ENCODE data around the gene ITSN1. TPM values are rescaled to one million over a fixed set of nuclear protein-coding genes. Genes with fewer than 3 reads are reported as not detected.

Gene ITSN1
- total RNA-seq, 1 donor from 2014 or later: 68.2 TPM

DNA sequence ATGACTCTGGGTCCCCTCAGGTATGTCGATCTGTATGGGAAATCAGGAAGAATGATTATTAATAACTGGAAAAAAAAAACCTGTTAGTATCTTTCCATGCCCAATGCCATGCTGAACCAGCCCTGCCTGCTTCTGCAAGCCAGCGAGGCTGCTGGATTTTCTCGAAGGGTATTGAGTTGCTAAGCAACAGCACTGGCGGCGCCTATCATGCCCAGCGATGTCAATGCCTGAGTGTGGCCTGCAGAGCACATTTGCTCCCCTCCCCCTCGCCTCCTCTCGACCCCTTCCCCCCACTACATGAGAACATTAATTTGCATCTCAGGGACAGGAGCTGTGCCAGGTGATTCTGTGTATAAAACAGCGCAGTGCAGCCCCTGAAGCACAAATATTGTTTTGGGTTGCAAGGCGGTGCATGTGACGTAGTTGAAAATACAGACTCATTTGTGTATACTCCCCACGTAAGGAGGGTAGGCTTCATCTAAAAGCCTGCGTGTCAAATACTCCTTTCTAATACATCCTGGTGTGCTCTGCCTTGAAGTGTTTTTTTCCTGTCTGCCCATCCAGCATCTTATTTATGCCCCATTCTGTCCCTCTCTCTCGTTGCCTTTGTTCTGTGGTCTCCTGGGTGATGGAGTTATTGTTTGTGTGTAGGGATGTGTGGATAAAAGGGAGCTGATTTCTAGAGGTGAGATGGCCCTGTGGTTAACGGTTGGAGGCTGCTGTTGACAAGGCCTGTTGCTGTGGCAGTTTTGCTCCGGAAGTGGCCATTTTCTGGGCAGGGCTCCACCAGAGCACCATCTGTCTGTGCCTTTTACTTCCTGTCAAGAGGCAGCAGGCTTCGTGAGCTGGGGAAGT lies 306.0 kb downstream of the ITSN1 start:
- H3K36me3 Mint-ChIP-seq (ENCODE audit: low read depth, unreplicated experiment): peaks cover 3% of the 10 kb centered on the region
- TF ChIP-seq, protein P1, sequence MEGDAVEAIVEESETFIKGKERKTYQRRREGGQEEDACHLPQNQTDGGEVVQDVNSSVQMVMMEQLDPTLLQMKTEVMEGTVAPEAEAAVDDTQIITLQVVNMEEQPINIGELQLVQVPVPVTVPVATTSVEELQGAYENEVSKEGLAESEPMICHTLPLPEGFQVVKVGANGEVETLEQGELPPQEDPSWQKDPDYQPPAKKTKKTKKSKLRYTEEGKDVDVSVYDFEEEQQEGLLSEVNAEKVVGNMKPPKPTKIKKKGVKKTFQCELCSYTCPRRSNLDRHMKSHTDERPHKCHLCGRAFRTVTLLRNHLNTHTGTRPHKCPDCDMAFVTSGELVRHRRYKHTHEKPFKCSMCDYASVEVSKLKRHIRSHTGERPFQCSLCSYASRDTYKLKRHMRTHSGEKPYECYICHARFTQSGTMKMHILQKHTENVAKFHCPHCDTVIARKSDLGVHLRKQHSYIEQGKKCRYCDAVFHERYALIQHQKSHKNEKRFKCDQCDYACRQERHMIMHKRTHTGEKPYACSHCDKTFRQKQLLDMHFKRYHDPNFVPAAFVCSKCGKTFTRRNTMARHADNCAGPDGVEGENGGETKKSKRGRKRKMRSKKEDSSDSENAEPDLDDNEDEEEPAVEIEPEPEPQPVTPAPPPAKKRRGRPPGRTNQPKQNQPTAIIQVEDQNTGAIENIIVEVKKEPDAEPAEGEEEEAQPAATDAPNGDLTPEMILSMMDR (IDR thresholded peaks at IDR 0.05; ENCODE audit: unreplicated experiment): no peak
- peak; percentile 56 for DNase-seq (ENCODE audit: low spot score)
- no peak overlapping the region for H3K4me3 Mint-ChIP-seq (ENCODE audit: unreplicated experiment)
- no peaks in the 10 kb centered on the region for H3K9me3 Mint-ChIP-seq (ENCODE audit: unreplicated experiment)
- H3K27me3 Mint-ChIP-seq (ENCODE audit: unreplicated experiment): peaks cover 3% of the 10 kb centered on the region
- peaks cover 13% of the 10 kb centered on the region for H3K4me1 Mint-ChIP-seq (ENCODE audit: unreplicated experiment)
- H3K27ac Mint-ChIP-seq (ENCODE audit: unreplicated experiment): peak overlapping the region; percentile 84

DNA sequence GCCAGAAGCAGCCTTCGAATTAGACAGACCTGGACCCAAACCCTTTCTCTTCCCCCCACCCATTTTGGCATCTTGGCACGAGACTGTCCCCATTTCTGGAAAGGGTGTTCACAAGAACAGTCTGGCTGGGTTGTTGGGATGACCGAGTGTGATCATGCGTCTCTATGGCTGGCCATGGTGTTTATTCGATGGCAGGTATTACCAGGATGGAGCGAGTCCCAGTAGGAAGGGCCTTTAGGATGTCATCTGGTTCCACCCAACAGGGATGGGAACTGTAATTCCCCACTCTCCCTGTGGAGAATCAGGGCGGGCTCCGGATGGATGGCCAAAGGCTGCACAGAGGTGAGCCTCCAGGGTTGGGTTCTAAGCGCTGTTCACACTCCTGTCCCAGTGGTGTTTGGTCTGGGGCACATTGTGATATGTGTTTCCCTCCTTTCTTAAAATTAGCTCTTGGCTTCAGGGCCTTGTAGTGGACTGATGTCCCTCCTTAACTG lies 306.7 kb downstream of the ITSN1 start:
- DNase-seq (ENCODE audit: low spot score): no peak
- Mint-ChIP-seq H3K36me3 (ENCODE audit: low read depth, unreplicated experiment) (peaks cover 3% of the 10 kb centered on the region), H3K4me1 (ENCODE audit: unreplicated experiment) (peaks cover 13% of the 10 kb centered on the region), H3K9me3 (ENCODE audit: unreplicated experiment) (no peaks in the 10 kb centered on the region), H3K27ac (ENCODE audit: unreplicated experiment) (no peak overlapping the region), H3K27me3 (ENCODE audit: unreplicated experiment) (peaks cover 2% of the 10 kb centered on the region), H3K4me3 (ENCODE audit: unreplicated experiment) (no peak overlapping the region)
- TF ChIP-seq, protein P1 (IDR thresholded peaks at IDR 0.05; ENCODE audit: unreplicated experiment): no peak

Other genes with a start within 250 kb of the ITSN1 start
- gene IFNGR2, start 239.1 kb upstream of the ITSN1 start, total RNA-seq (ENCODE audit: unreplicated experiment): 32.1 TPM
- gene TMEM50B, start 162.5 kb upstream of the ITSN1 start, total RNA-seq (ENCODE audit: unreplicated experiment): 35.5 TPM
- 3.3 TPM for gene DNAJC28, start 150.8 kb upstream of the ITSN1 start, total RNA-seq (ENCODE audit: unreplicated experiment)
- gene GART, start 100.4 kb upstream of the ITSN1 start, total RNA-seq (ENCODE audit: unreplicated experiment): 76.1 TPM
- gene SON, start 99.5 kb upstream of the ITSN1 start, total RNA-seq (ENCODE audit: unreplicated experiment): 311 TPM
- gene DONSON, start 53.8 kb upstream of the ITSN1 start, total RNA-seq (ENCODE audit: unreplicated experiment): 18.0 TPM
- 32.2 TPM for gene CRYZL1, start 760 bp upstream of the ITSN1 start, total RNA-seq (ENCODE audit: unreplicated experiment)